ENCODE data around the gene DENND1B. TPM values are rescaled to one million over a fixed set of nuclear protein-coding genes. Genes with fewer than 3 reads are reported as not detected.

DENND1B gene
- total and polyA plus RNA-seq, 2 of the 13 experiments (the other 11 are each of a cell fraction or from before 2014, with no cell fraction given) = 2.6 to 5.7 TPM

- intact Hi-C loops (cut with micrococcal nuclease; ENCODE audit: unreplicated experiment) = no loop called here
- Histone ChIP-seq H3K36me3 (replicated peaks in 1 of 2; ENCODE audit: control insufficient read depth in 1 of 2, insufficient read depth in 2 of 2, low read length in 2 of 2) (no peaks in the 10 kb centered on the region), H4K20me1 (ENCODE audit: insufficient read depth, low read length) (no peaks in the 10 kb centered on the region), H3K4me1 (ENCODE audit: insufficient read depth, low read length) (peaks cover 12% of the 10 kb centered on the region), H3K79me2 (ENCODE audit: insufficient read depth, low read length) (no peaks in the 10 kb centered on the region), H3K4me2 (ENCODE audit: low read depth, low read length) (no peak overlapping the region), H3K27ac (ENCODE audit: extremely low read length, insufficient read depth, low read length) (no peak overlapping the region), H3K4me3 (replicated peaks in 1 of 3; ENCODE audit: insufficient read depth in 1 of 3, low read depth in 2 of 3, low read length in 3 of 3) (no peak overlapping the region), H3K9ac (ENCODE audit: insufficient read depth, low read depth, low read length) (no peak overlapping the region), H3K27me3 (ENCODE audit: control insufficient read depth in 1 of 2, insufficient read depth in 2 of 2, low read length in 2 of 2) (no peaks in the 10 kb centered on the region), H2AFZ (ENCODE audit: low read length) (no peak overlapping the region), H3K9me3 (ENCODE audit: low read length) (no peaks in the 10 kb centered on the region)
- FAIRE-seq (no peak), DNase-seq (ENCODE audit: low spot score) (no peak), ATAC-seq (no peak)
- ChIA-PET CTCF (ENCODE audit: low intra/inter-chr PET ratio, low total read pairs) (no interaction called here), POLR2A (no interaction called here)
- no peak for TF ChIP-seq ZNF431 (CRISPR knock-in tag; IDR thresholded peaks at IDR 0.05; ENCODE audit: borderline replicate concordance, low read depth)
- TF ChIP-seq AGO1 (IDR thresholded peaks at IDR 0.05; ENCODE audit: low read depth, low read length, poor library complexity, severe bottlenecking) = no peak
- no peak for TF ChIP-seq KDM5B (CRISPR knock-in tag; IDR thresholded peaks at IDR 0.05; ENCODE audit: borderline replicate concordance)
- no peak for TF ChIP-seq GTF2F1 (IDR thresholded peaks at IDR 0.05; ENCODE audit: low read length)
- no peak for TF ChIP-seq ZSCAN25 (CRISPR knock-in tag; IDR thresholded peaks at IDR 0.05)
- TF ChIP-seq HMGA1 (CRISPR knock-in tag; conservative IDR thresholded peaks at IDR 0.05) = no peak
- no peak for TF ChIP-seq TEAD3 (CRISPR knock-in tag; optimal IDR thresholded peaks at IDR 0.05; ENCODE audit: borderline replicate concordance)
- no peak for TF ChIP-seq CBFB (CRISPR knock-in tag; IDR thresholded peaks at IDR 0.05)
- no peak for TF ChIP-seq ADNP (CRISPR knock-in tag; IDR thresholded peaks at IDR 0.05)
- no TSS peak for BruUV-seq (replicated peaks)
- in situ Hi-C loops (cut with HindIII; ENCODE audit: extremely low pct_ligation_motif_present, low pct_unique_long_range_greater_than_20kb) = no loop called here
- WGBS (ENCODE audit: low lambda C conversion rate) = 96% methylated on average over 4 of the region's 4 CpGs
Observed at GRCh38 chr1:197769287-197769686, 6.0 kb downstream of the DENND1B start.

- Histone ChIP-seq H3K9me3 (ENCODE audit: low read length) (no peaks in the 10 kb centered on the region), H3K4me1 (ENCODE audit: insufficient read depth, low read length) (peaks cover 9% of the 10 kb centered on the region), H3K27me3 (ENCODE audit: control insufficient read depth in 1 of 2, insufficient read depth in 2 of 2, low read length in 2 of 2) (no peaks in the 10 kb centered on the region), H3K36me3 (replicated peaks in 1 of 2; ENCODE audit: control insufficient read depth in 1 of 2, insufficient read depth in 2 of 2, low read length in 2 of 2) (no peaks in the 10 kb centered on the region), H3K9ac (ENCODE audit: insufficient read depth, low read depth, low read length) (no peak overlapping the region), H3K4me2 (ENCODE audit: low read depth, low read length) (no peak overlapping the region), H3K4me3 (replicated peaks in 1 of 3; ENCODE audit: insufficient read depth in 1 of 3, low read depth in 2 of 3, low read length in 3 of 3) (no peak overlapping the region), H3K79me2 (ENCODE audit: insufficient read depth, low read length) (no peaks in the 10 kb centered on the region), H4K20me1 (ENCODE audit: insufficient read depth, low read length) (no peaks in the 10 kb centered on the region), H2AFZ (ENCODE audit: low read length) (no peak overlapping the region), H3K27ac (ENCODE audit: extremely low read length, insufficient read depth, low read length) (no peak overlapping the region)
- ChIA-PET CTCF (ENCODE audit: low intra/inter-chr PET ratio, low total read pairs) (no interaction called here), POLR2A (no interaction called here)
- WGBS (ENCODE audit: low lambda C conversion rate) = 91% methylated on average over 4 of the region's 4 CpGs
- FAIRE-seq (no peak), DNase-seq (ENCODE audit: low spot score) (no peak), ATAC-seq (no peak)
- in situ Hi-C loops (cut with HindIII; ENCODE audit: extremely low pct_ligation_motif_present, low pct_unique_long_range_greater_than_20kb) = no loop called here
- no TSS peak for BruUV-seq (replicated peaks)
- intact Hi-C loops (cut with micrococcal nuclease; ENCODE audit: unreplicated experiment) = no loop called here
- TF ChIP-seq ZNF44 (CRISPR knock-in tag; IDR thresholded peaks at IDR 0.05) (no peak), HCFC1 (IDR thresholded peaks at IDR 0.05; ENCODE audit: low read depth, low read length) (no peak), ZNF318 (CRISPR knock-in tag; IDR thresholded peaks at IDR 0.05) (no peak)
Observed at GRCh38 chr1:197768014-197768805, 7.1 kb downstream of the DENND1B start.
